ENCODE results near the gene GATAD2A. TPM values are rescaled to one million over a fixed set of nuclear protein-coding genes. Genes with fewer than 3 reads are reported as not detected.
A peak's percentile ranks its signal among the peaks of the same experiment; 100 is the strongest.
"Not testable (repeated sequence)": the region's sequence is repeated elsewhere in the genome, so short reads cannot be mapped to it uniquely, and the experiment has no call there.

Gene GATAD2A
- total RNA-seq, 1 experiment from 2014 or later, result 121 TPM

DNA sequence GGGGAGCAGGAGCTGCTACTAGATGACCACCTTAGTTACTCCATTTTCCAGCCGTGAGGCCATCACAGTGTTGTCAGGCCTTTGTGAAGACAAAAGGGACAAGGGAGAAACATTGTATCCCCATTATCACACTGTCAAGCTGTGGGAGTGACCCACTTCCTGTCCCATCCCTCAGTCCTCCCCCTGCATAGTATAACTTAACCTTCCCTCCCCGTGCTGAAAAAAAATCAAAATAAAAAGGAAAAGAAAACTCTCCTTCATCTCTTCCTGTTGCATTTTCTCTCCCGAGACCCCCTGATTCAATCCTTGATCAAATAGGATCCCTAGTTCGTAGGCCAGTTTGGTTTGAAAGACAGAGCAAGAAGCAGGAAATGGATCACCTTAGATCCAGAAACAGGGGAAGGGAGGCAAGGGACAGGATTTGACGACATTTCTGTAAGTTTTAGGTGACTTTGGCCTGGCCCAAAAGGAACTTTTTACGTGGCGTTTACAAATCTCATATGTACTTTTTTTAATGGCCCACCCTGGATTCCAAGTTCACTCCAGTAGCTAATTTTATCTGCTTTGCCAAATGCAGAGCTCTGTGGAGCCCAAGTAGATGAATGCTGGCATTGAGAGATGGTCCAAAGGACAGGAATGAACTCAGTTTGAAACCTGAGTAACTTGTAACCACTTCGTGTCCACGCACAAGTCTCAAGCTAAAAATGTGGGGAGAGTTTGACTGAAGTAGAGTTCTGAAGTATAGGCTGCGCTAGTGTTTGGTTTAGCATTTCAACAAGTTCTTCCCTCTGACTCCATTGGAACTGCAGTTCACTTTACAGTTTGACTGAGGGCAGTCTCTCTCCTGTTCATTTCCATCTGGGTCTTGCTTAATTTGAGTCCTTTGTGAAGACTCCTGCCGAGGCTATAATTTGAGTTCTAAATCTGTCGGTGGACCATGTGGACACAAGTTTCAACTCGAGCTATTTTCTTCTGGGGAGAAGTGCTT is 16.6 kb upstream of the GATAD2A start:
- DNase-seq (ENCODE audit: low read depth), result no peak

DNA sequence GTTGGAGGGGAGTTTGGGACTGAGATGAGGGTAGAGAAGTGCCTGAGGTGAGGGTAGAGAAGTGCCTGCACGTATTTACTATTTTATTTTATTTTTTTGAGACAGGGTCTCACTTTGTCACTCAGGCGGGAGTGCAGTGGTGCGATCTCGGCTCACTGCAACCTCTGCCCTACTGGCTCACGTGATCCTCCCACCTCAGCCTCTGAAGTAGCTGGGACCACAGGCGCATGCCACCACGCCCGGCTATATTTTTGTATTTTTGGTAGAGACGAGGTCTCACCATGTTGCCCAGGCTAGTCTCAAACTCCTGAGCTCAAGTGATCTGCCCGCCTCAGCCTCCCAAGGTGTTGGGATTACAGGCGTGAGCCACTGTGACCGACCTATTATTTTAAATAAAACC is 15.8 kb upstream of the GATAD2A start:
- not testable (repeated sequence) for DNase-seq (ENCODE audit: low read depth)

- DNase-seq (ENCODE audit: low read depth), result not testable (repeated sequence)
Measured at GRCh38 chr19:19394333-19394732, 11.1 kb upstream of the GATAD2A start.

GRCh38 chr19:19399733-19400433 is 5.6 kb upstream of the GATAD2A start:
- peak; percentile 15 for DNase-seq (ENCODE audit: low read depth)

GRCh38 chr19:19402656-19403372 is 2.7 kb upstream of the GATAD2A start:
- DNase-seq (ENCODE audit: low read depth), result no peak

GRCh38 chr19:19403373-19403901 is 2.0 kb upstream of the GATAD2A start:
- peak; percentile 76 for DNase-seq (ENCODE audit: low read depth)

GRCh38 chr19:19405971-19406877 is 749 bp downstream of the GATAD2A start:
- DNase-seq (ENCODE audit: low read depth), result peak; percentile 43

- peak; percentile 52 for DNase-seq (ENCODE audit: low read depth)
Measured at GRCh38 chr19:19406878-19407632, 1.6 kb downstream of the GATAD2A start.

DNA sequence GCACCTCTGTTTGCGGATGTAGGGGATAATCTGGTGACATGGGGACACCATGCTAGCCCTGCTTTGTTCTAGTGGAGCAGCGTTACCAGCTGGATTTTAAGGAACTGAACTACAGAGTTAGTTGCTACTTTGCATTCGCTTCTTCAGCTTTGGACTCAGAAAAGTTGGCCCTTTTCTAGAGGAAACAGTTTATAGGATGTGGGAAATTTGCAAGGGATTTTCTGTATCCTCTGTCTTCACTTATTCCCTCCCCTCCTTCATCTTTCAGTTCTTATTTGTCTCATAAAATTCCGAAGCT is 2.1 kb downstream of the GATAD2A start:
- no peak for DNase-seq (ENCODE audit: low read depth)

- DNase-seq (ENCODE audit: low read depth), result no peak
Measured at GRCh38 chr19:19409205-19409604, 3.7 kb downstream of the GATAD2A start.

DNA sequence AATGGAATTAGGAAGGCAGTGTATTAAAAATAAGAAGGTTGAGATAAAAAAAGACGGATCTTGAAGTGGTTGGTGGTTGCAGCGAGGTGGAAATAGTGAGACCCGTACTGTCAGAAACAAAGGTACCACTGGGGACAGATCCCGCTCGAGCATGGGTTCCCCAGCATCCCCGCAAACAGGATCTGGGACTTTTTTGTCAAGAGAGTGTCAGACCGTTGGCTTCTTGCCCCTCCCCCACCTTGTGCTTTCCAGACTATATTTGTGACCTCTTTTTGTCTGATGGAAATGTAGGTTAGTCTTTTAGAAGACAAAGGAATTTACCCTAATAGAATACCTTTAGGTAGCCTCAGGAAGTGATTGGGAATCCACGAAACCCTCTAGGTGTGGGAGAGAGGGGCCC is 4.2 kb downstream of the GATAD2A start:
- DNase-seq (ENCODE audit: low read depth), result no peak

- DNase-seq (ENCODE audit: low read depth), result no peak
Measured at GRCh38 chr19:19410553-19411550, 5.4 kb downstream of the GATAD2A start.

DNA sequence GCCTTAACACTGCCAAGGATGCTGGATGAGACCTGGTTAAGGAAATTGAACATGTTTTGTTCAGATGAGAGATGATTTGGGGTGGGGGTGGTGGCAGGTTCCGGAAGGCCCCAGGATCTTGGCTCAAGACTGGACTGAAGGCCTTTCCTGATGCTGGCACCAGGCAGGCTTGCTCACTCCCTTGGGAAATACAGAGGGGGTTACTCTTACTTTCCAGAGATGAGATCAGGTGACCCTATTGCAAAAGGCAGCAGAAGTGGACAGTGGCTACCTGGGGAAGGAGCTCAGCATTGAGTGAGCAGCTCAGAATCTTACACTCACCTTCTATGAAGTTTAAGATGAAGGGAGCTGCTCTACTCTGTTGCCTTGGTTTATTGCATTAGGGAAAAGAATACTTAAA is 10.8 kb downstream of the GATAD2A start:
- DNase-seq (ENCODE audit: low read depth), result no peak

DNA sequence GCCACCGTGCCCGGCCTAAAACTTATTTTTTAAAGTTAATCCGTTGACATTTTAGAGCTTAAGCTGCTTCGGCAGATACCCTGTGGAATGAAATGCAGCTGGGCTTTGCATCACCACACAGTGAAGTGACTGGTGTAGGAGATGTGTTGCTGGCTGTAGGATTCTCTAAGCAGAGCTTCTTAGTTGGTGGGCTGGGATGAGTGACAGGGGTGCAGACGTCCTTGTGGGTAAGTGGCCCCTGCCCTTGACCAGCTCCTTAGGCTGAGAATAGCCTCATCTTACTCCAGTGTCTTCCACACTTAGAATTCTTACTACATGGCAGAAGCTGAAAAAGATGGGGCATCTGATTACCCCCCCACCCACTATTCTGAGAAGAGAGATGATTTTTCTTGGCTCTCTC is 11.6 kb downstream of the GATAD2A start:
- DNase-seq (ENCODE audit: low read depth), result no peak

- DNase-seq (ENCODE audit: low read depth), result no peak
Measured at GRCh38 chr19:19417628-19418245, 12.3 kb downstream of the GATAD2A start.

GRCh38 chr19:19418555-19419260 is 13.2 kb downstream of the GATAD2A start:
- no peak for DNase-seq (ENCODE audit: low read depth)

DNA sequence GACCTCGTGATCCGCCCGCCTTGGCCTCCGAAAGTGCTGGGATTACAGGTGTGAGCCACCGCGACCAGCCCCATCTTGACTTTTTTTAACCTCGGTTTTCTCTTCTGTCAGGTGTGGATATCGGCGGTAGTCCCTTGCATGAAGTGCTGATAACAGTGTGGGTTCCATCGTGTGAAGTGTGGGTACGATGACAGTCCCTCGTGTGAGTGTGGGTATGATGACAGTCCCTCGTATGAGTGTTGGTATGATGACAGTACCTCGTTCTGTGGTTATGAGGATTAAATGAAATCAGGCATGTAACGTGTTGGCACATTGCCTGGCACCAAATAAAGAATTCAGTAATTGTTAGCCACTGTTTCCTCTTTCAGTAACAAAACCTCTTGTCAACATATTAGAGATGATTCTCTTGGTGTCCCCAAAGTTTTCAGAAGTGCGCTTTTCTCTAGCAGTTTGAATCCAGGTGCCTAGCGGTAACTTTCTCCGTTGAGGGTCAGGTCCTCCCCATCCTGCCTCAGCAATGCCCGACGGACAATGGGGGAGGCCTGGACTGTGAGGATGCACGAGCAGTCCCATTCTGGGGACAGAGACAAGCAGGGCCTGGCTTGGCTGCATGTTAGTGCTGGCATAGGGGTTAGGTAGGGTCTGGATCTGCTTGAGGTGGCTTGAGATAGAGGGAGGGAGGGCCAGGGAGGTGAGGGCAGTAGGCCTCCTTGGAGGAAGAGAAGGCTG is 15.3 kb downstream of the GATAD2A start:
- DNase-seq (ENCODE audit: low read depth), result no peak
